ENCODE measurements around the gene JPH2. TPM values are rescaled to one million over a fixed set of nuclear protein-coding genes. Genes with fewer than 3 reads are reported as not detected.

JPH2 gene
- polyA plus RNA-seq, 4 donors = 0.22 to 15.0 (median 2.2) TPM

- Histone ChIP-seq H3K9me3 (ENCODE audit: control insufficient read depth in 2 of 2, insufficient read depth in 1 of 2, low read depth in 1 of 2, low read length in 1 of 2) (peaks cover 0 to 6% of the 10 kb centered on the region in 2 donors), H3K4me3 (ENCODE audit: low read depth in 1 of 3, low read length in 3 of 3) (no peak overlapping the region), H3K36me3 (ENCODE audit: control insufficient read depth in 3 of 3, insufficient read depth in 2 of 3, low read depth in 1 of 3, low read length in 3 of 3) (peaks cover 0 to 6% (median 0%) of the 10 kb centered on the region in 3 donors), H3K27ac (ENCODE audit: low read depth in 1 of 3, low read length in 2 of 3) (no peak overlapping the region), H3K27me3 (ENCODE audit: control insufficient read depth in 3 of 3, insufficient read depth in 3 of 3, low read length in 3 of 3) (peaks cover 0 to 4% (median 3%) of the 10 kb centered on the region in 3 donors), H3K4me1 (ENCODE audit: control insufficient read depth in 3 of 3, insufficient read depth in 2 of 3, low read depth in 1 of 3, low read length in 2 of 3) (no peaks in the 10 kb centered on the region)
- no peak for DNase-seq
- 54 to 67% (median 62%) methylated on average over 7 of the region's 7 CpGs for WGBS, 3 donors
- FAIRE-seq = no peak
These were observed 16.1 kb downstream of the JPH2 start for GRCh38 chr20:44170816-44171410.

GRCh38 chr20:44167736-44168135, 19.3 kb downstream of the JPH2 start:
- Histone ChIP-seq H3K9me3 (ENCODE audit: control insufficient read depth in 2 of 2, insufficient read depth in 1 of 2, low read depth in 1 of 2, low read length in 1 of 2) (peaks cover 0 to 6% of the 10 kb centered on the region in 2 donors), H3K4me3 (ENCODE audit: low read depth in 1 of 3, low read length in 3 of 3) (no peak overlapping the region), H3K27me3 (ENCODE audit: control insufficient read depth in 3 of 3, insufficient read depth in 3 of 3, low read length in 3 of 3) (peaks cover 0 to 7% (median 3%) of the 10 kb centered on the region in 3 donors), H3K36me3 (ENCODE audit: control insufficient read depth in 3 of 3, insufficient read depth in 2 of 3, low read depth in 1 of 3, low read length in 3 of 3) (no peaks in the 10 kb centered on the region), H3K4me1 (ENCODE audit: control insufficient read depth in 3 of 3, insufficient read depth in 2 of 3, low read depth in 1 of 3, low read length in 2 of 3) (no peaks in the 10 kb centered on the region), H3K27ac (ENCODE audit: low read depth in 1 of 3, low read length in 2 of 3) (no peak overlapping the region)
- FAIRE-seq = no peak
- WGBS, 3 donors = 84 to 87% (median 84%) methylated on average over 3 of the region's 3 CpGs
- DNase-seq = no peak

- DNase-seq (no peak), FAIRE-seq (no peak)
- 44 to 55% (median 52%) methylated on average over 4 of the region's 4 CpGs for WGBS, 3 donors
- peak overlapping the region in 1 of 3 donors; percentile 33 for H3K27ac ChIP-seq (ENCODE audit: low read depth in 1 of 3, low read length in 2 of 3)
- peaks cover 0 to 7% (median 3%) of the 10 kb centered on the region in 3 donors for H3K27me3 ChIP-seq (ENCODE audit: control insufficient read depth in 3 of 3, insufficient read depth in 3 of 3, low read length in 3 of 3)
- H3K4me3 ChIP-seq (ENCODE audit: low read depth in 1 of 3, low read length in 3 of 3) = no peak overlapping the region
- no peaks in the 10 kb centered on the region for H3K36me3 ChIP-seq (ENCODE audit: control insufficient read depth in 3 of 3, insufficient read depth in 2 of 3, low read depth in 1 of 3, low read length in 3 of 3)
- no peaks in the 10 kb centered on the region for H3K4me1 ChIP-seq (ENCODE audit: control insufficient read depth in 3 of 3, insufficient read depth in 2 of 3, low read depth in 1 of 3, low read length in 2 of 3)
- peaks cover 0 to 6% of the 10 kb centered on the region in 2 donors for H3K9me3 ChIP-seq (ENCODE audit: control insufficient read depth in 2 of 2, insufficient read depth in 1 of 2, low read depth in 1 of 2, low read length in 1 of 2)
These were observed 20.5 kb downstream of the JPH2 start for GRCh38 chr20:44166477-44166876.

- WGBS, 3 donors = 53 to 57% (median 55%) methylated on average over 4 of the region's 4 CpGs
- FAIRE-seq (no peak), DNase-seq (no peak)
- Histone ChIP-seq H3K27me3 (ENCODE audit: control insufficient read depth in 3 of 3, insufficient read depth in 3 of 3, low read length in 3 of 3) (peaks cover 0 to 3% (median 3%) of the 10 kb centered on the region in 3 donors), H3K9me3 (ENCODE audit: control insufficient read depth in 2 of 2, insufficient read depth in 1 of 2, low read depth in 1 of 2, low read length in 1 of 2) (peaks cover 0 to 6% of the 10 kb centered on the region in 2 donors), H3K27ac (ENCODE audit: low read depth in 1 of 3, low read length in 2 of 3) (no peak overlapping the region), H3K36me3 (ENCODE audit: control insufficient read depth in 3 of 3, insufficient read depth in 2 of 3, low read depth in 1 of 3, low read length in 3 of 3) (no peaks in the 10 kb centered on the region), H3K4me3 (ENCODE audit: low read depth in 1 of 3, low read length in 3 of 3) (no peak overlapping the region), H3K4me1 (ENCODE audit: control insufficient read depth in 3 of 3, insufficient read depth in 2 of 3, low read depth in 1 of 3, low read length in 2 of 3) (no peaks in the 10 kb centered on the region)
These were observed 21.0 kb downstream of the JPH2 start for GRCh38 chr20:44166008-44166407.

GRCh38 chr20:44160133-44160532, 26.9 kb downstream of the JPH2 start:
- FAIRE-seq (no peak), DNase-seq (no peak)
- H3K9me3 ChIP-seq (ENCODE audit: control insufficient read depth in 2 of 2, insufficient read depth in 1 of 2, low read depth in 1 of 2, low read length in 1 of 2) = no peaks in the 10 kb centered on the region
- no peak overlapping the region for H3K4me3 ChIP-seq (ENCODE audit: low read depth in 1 of 3, low read length in 3 of 3)
- H3K27ac ChIP-seq (ENCODE audit: low read depth in 1 of 3, low read length in 2 of 3) = no peak overlapping the region
- no peaks in the 10 kb centered on the region for H3K4me1 ChIP-seq (ENCODE audit: control insufficient read depth in 3 of 3, insufficient read depth in 2 of 3, low read depth in 1 of 3, low read length in 2 of 3)
- 66 to 79% (median 76%) methylated on average over 51 to 56 of the region's 56 CpGs for WGBS, 3 donors
- peaks cover 0 to 11% (median 2%) of the 10 kb centered on the region in 3 donors for H3K27me3 ChIP-seq (ENCODE audit: control insufficient read depth in 3 of 3, insufficient read depth in 3 of 3, low read length in 3 of 3)
- no peaks in the 10 kb centered on the region for H3K36me3 ChIP-seq (ENCODE audit: control insufficient read depth in 3 of 3, insufficient read depth in 2 of 3, low read depth in 1 of 3, low read length in 3 of 3)

GRCh38 chr20:44159711-44160110, 27.3 kb downstream of the JPH2 start:
- no peaks in the 10 kb centered on the region for H3K4me1 ChIP-seq (ENCODE audit: control insufficient read depth in 3 of 3, insufficient read depth in 2 of 3, low read depth in 1 of 3, low read length in 2 of 3)
- DNase-seq (no peak), FAIRE-seq (no peak)
- no peaks in the 10 kb centered on the region for H3K36me3 ChIP-seq (ENCODE audit: control insufficient read depth in 3 of 3, insufficient read depth in 2 of 3, low read depth in 1 of 3, low read length in 3 of 3)
- H3K27ac ChIP-seq (ENCODE audit: low read depth in 1 of 3, low read length in 2 of 3) = no peak overlapping the region
- peaks cover 0 to 11% (median 2%) of the 10 kb centered on the region in 3 donors for H3K27me3 ChIP-seq (ENCODE audit: control insufficient read depth in 3 of 3, insufficient read depth in 3 of 3, low read length in 3 of 3)
- no peak overlapping the region for H3K4me3 ChIP-seq (ENCODE audit: low read depth in 1 of 3, low read length in 3 of 3)
- WGBS, 3 donors = 78 to 91% (median 84%) methylated on average over 50 of the region's 50 CpGs
- no peaks in the 10 kb centered on the region for H3K9me3 ChIP-seq (ENCODE audit: control insufficient read depth in 2 of 2, insufficient read depth in 1 of 2, low read depth in 1 of 2, low read length in 1 of 2)

- Histone ChIP-seq H3K9me3 (ENCODE audit: control insufficient read depth in 2 of 2, insufficient read depth in 1 of 2, low read depth in 1 of 2, low read length in 1 of 2) (no peaks in the 10 kb centered on the region), H3K27me3 (ENCODE audit: control insufficient read depth in 3 of 3, insufficient read depth in 3 of 3, low read length in 3 of 3) (peaks cover 0 to 11% (median 2%) of the 10 kb centered on the region in 3 donors), H3K27ac (ENCODE audit: low read depth in 1 of 3, low read length in 2 of 3) (no peak overlapping the region), H3K4me1 (ENCODE audit: control insufficient read depth in 3 of 3, insufficient read depth in 2 of 3, low read depth in 1 of 3, low read length in 2 of 3) (no peaks in the 10 kb centered on the region), H3K4me3 (ENCODE audit: low read depth in 1 of 3, low read length in 3 of 3) (no peak overlapping the region), H3K36me3 (ENCODE audit: control insufficient read depth in 3 of 3, insufficient read depth in 2 of 3, low read depth in 1 of 3, low read length in 3 of 3) (no peaks in the 10 kb centered on the region)
- 84 to 100% (median 97%) methylated on average over 2 of the region's 2 CpGs for WGBS, 3 donors
- FAIRE-seq (no peak), DNase-seq (no peak)
These were observed 27.9 kb downstream of the JPH2 start for GRCh38 chr20:44159125-44159524.

- Histone ChIP-seq H3K9me3 (ENCODE audit: control insufficient read depth in 2 of 2, insufficient read depth in 1 of 2, low read depth in 1 of 2, low read length in 1 of 2) (no peaks in the 10 kb centered on the region), H3K27ac (ENCODE audit: low read depth in 1 of 3, low read length in 2 of 3) (no peak overlapping the region), H3K36me3 (ENCODE audit: control insufficient read depth in 3 of 3, insufficient read depth in 2 of 3, low read depth in 1 of 3, low read length in 3 of 3) (no peaks in the 10 kb centered on the region), H3K4me3 (ENCODE audit: low read depth in 1 of 3, low read length in 3 of 3) (no peak overlapping the region), H3K4me1 (ENCODE audit: control insufficient read depth in 3 of 3, insufficient read depth in 2 of 3, low read depth in 1 of 3, low read length in 2 of 3) (no peaks in the 10 kb centered on the region), H3K27me3 (ENCODE audit: control insufficient read depth in 3 of 3, insufficient read depth in 3 of 3, low read length in 3 of 3) (peaks cover 0 to 8% (median 2%) of the 10 kb centered on the region in 3 donors)
- FAIRE-seq (no peak), DNase-seq (no peak)
- 93 to 98% (median 97%) methylated on average over 5 of the region's 5 CpGs for WGBS, 3 donors
These were observed 29.9 kb downstream of the JPH2 start for GRCh38 chr20:44157061-44157460.

Measured in small intestine (tissue), 7 donors.